Lower leg skin (tissue), 4 donors: ENCODE data around the gene ST6GAL1. TPM values are rescaled to one million over a fixed set of nuclear protein-coding genes. Genes with fewer than 3 reads are reported as not detected.

Experiments used
- DNase-seq, 2 donors: peaks; one replicate each; pipeline ENCODE4 v3.0.0-alpha.2; 2019; ENCODE audit warnings: low spot score in 2 of 2
- H3K4me3 ChIP-seq: fragments of 200-600 bp; sonication (generic); 2 replicates; pipeline ENCODE4 v1.5.1; 2017; ENCODE audit warnings: mild to moderate bottlenecking, low read depth; ENCODE audit not compliant: poor library complexity, severe bottlenecking
- POLR2A ChIP-seq, 2 donors: fragments of 450-650 bp; IDR thresholded peaks; one replicate each; pipeline ENCODE4 v1.6.1; 2016 to 2017; ENCODE audit warnings: antibody characterized with exemption in 2 of 2, mild to moderate bottlenecking in 1 of 2, moderate library complexity in 1 of 2
- WGBS, 2 donors: methylation state at CpG; one replicate each; pipeline ENCODE4 v1.1.5; 2018; 5-methylcytosine and 5-hydroxymethylcytosine counted together
- intact Hi-C: fragments of 100-400 bp; cut with DNase I; formaldehyde crosslinking; loops from one replicate; pipeline ENCODE4 v1.15.0; 2023; ENCODE audit warnings: low total_unique reads
- total RNA-seq, 4 donors: library from RNA; depleted of rRNA; stranded (reverse); fragments of >200 nt; gene quantifications; one replicate each; pipeline ENCODE4 v1.1.0, GENCODE V29; 2016
- TF ChIP-seq, protein P1 (sequence below), 3 donors: fragments of 450-650 bp; IDR thresholded peaks; one replicate each; pipeline ENCODE4 v1.5.1; 2016; ENCODE audit warnings: antibody characterized with exemption in 3 of 3, mild to moderate bottlenecking in 3 of 3, moderate library complexity in 2 of 3

Gene ST6GAL1
- total RNA-seq, 4 donors from 2014 or later = 12.8 to 44.5 (median 25.2) TPM

DNA sequence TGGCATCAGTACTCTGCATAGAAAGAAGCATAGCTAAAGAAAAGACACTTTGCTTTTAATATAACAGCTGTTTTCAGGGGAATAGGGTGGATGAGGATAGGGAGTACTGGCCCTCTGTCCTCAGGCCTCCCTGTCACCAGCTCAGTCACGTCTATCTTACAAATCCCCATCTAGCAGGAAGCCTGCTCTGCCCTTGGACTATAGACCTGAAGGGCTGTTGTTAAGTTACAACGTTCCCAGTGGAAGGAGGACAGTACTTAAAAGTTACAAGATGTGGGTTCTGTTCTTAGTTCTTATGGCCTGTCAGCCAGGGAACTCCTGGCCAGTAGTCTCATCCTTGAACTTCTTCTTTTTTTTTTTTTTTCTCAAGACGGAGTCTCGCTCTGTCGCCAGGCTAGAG, 138.5 kb downstream of the ST6GAL1 start:
- 92 to 97% methylated on average over 5 of the region's 5 CpGs for WGBS, 2 donors
- H3K4me3 ChIP-seq = no peak overlapping the region
- intact Hi-C loops = no loop called here
- DNase-seq = no peak
- TF ChIP-seq, protein P1, sequence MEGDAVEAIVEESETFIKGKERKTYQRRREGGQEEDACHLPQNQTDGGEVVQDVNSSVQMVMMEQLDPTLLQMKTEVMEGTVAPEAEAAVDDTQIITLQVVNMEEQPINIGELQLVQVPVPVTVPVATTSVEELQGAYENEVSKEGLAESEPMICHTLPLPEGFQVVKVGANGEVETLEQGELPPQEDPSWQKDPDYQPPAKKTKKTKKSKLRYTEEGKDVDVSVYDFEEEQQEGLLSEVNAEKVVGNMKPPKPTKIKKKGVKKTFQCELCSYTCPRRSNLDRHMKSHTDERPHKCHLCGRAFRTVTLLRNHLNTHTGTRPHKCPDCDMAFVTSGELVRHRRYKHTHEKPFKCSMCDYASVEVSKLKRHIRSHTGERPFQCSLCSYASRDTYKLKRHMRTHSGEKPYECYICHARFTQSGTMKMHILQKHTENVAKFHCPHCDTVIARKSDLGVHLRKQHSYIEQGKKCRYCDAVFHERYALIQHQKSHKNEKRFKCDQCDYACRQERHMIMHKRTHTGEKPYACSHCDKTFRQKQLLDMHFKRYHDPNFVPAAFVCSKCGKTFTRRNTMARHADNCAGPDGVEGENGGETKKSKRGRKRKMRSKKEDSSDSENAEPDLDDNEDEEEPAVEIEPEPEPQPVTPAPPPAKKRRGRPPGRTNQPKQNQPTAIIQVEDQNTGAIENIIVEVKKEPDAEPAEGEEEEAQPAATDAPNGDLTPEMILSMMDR (IDR thresholded peaks at IDR 0.05) = no peak
- no peak for TF ChIP-seq POLR2A (IDR thresholded peaks at IDR 0.05)

DNA sequence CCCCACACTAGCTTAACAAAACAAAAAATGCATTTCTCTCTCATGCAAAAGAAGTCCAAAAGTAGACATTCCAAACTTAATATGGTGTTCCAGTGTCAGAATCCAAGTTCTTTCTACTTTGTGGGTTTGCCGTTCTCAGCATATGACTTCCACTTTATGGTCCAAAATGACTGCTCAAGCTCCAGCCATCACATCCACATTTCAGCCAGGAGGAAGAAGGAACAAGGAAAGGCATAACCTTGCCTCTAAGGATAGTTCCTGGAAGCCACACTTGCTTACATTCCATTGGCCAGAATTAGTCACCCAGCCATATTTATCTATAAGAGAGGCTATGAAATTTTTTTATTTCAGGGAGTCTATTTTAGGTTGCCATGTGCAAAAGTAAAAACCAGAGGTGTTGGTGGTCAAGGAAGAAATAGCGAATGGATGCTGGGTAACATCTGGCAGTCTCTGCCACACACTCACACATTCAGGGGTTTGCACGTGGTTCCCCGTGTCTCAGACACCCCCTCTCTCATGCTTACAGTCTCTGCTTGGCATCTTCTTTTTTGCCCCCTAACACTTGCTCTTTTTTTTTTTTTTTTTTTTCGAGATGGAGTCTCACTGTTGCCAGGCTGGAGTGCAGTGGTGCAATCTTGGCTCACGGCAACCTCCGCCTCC, 139.7 kb downstream of the ST6GAL1 start:
- no peak overlapping the region for H3K4me3 ChIP-seq
- intact Hi-C loops = no loop called here
- 96 to 97% methylated on average over 7 of the region's 7 CpGs for WGBS, 2 donors
- no peak for DNase-seq
- TF ChIP-seq POLR2A (IDR thresholded peaks at IDR 0.05) = no peak
- TF ChIP-seq, protein P1 (IDR thresholded peaks at IDR 0.05) = no peak

DNA sequence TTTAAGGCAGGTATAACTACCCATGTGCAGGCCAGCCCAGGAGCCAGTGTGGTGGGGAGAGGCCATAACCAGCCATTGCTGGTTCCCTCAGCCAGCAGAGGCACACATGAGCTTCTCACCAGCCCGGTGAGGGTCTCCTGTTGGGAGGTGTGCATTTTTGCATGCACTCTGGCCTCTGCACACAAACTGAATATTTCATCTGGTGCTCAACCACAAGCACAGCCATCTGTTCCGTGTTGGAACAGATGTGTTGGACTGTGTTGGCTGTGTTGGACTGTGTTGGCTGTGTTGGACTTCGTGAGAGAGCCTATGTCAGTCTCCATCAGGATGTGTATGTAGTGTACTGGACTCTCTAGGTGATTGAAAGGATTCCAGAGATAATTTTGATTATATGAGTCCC, 141.8 kb downstream of the ST6GAL1 start:
- 65 to 73% methylated on average over 3 of the region's 3 CpGs for WGBS, 2 donors
- DNase-seq = no peak
- TF ChIP-seq, protein P1 (IDR thresholded peaks at IDR 0.05) = no peak
- TF ChIP-seq POLR2A (IDR thresholded peaks at IDR 0.05) = no peak
- no peak overlapping the region for H3K4me3 ChIP-seq
- intact Hi-C loops = no loop called here

DNA sequence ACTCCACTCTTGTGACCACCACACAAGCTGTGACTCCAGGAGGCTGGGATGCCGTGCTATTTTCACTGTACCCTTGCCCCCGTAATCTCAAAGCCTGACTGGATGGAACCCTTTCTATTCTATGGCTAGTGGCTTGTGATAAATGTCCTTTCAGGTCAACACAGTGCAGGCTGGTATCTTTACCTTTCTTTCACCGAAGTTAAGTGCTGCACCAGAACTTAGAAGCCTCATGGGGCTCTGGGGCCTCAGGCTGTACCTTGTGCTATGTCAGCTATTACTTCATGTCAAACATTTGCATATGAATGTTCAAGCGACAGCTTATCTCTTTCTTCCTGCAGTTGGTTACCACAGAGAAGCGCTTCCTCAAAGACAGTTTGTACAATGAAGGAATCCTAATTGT, 142.2 kb downstream of the ST6GAL1 start:
- WGBS, 2 donors = 83 to 85% methylated on average over 5 of the region's 5 CpGs
- no peak for DNase-seq

DNA sequence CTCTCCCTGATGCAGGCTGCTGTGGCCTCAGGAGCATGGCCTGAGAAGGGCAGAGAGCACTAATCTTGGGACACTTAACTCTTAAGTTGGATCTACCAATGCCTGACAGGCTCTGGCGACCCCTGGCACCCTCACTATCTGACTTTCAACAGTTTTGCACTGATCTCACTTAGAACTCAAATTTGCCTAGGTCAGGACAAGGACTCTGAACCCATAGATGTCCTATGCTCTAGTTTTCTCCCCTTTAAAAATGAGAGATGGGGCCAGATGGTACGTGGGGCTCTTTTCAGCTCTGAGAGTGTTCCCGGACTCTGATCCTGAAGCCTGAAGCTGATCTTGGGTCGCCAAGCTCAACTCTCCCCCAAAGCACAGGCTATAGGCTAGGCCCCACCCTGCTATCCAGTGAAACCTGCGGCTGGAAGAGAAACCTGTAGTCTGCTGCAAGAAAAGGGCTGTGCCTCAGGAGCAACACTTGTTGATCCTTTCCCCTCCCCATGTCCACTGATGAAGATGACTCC, 143.3 kb downstream of the ST6GAL1 start:
- TF ChIP-seq, protein P1 (IDR thresholded peaks at IDR 0.05) = no peak
- no peak for TF ChIP-seq POLR2A (IDR thresholded peaks at IDR 0.05)
- intact Hi-C loops = no loop called here
- WGBS, 2 donors = 88 to 92% methylated on average over 5 of the region's 5 CpGs
- no peak for DNase-seq
- H3K4me3 ChIP-seq = no peak overlapping the region

More for the DNA sequence above, 142.2 kb downstream of the ST6GAL1 start:
- no peak for TF ChIP-seq POLR2A (IDR thresholded peaks at IDR 0.05)
- TF ChIP-seq, protein P1 (IDR thresholded peaks at IDR 0.05) = no peak
- intact Hi-C loops = no loop called here
- H3K4me3 ChIP-seq = no peak overlapping the region

DNA sequence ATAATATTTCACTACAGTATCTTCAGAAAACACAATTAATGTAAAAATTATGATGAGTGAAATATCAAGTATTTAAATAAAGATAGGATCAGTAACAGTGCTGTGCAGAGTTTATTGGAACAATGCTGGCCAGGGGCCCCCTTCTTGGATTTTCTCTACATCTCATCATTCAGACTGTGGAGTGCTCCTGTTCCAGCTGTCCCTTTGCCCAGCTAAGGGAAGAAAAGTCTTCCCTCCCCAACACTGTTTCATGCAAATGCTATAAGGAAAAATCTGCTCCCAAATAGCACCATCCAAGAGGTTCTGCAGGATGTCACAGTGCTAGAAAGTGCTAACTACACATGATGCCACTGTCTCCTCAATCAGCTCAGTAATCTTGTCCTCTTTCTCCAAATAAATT, 144.5 kb downstream of the ST6GAL1 start:
- H3K4me3 ChIP-seq = no peak overlapping the region
- intact Hi-C loops = no loop called here
- no peak for DNase-seq
- no peak for TF ChIP-seq POLR2A (IDR thresholded peaks at IDR 0.05)
- TF ChIP-seq, protein P1 (IDR thresholded peaks at IDR 0.05) = no peak
